OCI-LY3 (cell line): ENCODE measurements around the gene ENPP1.

Experiments
- H2AFZ ChIP-seq: fragments of 200-600, 300-600 bp; shearing (Covaris generic); 2 replicates; pipeline ENCODE4 v1.6.0; 2014; ENCODE audit warnings: antibody characterized with exemption, low read depth, low read length
- H3K27ac ChIP-seq: fragments of 200-600, 300-600 bp; sonication (generic); 2 replicates; pipeline ENCODE4 v1.5.1; 2014; ENCODE audit warnings: mild to moderate bottlenecking, low read length, moderate library complexity, mixed read lengths
- H3K27me3 ChIP-seq: fragments of 200-600, 300-600 bp; sonication (generic); 2 replicates; pipeline ENCODE4 v1.6.1; 2014; ENCODE audit warnings: low read depth, low read length, mixed read lengths
- H3K36me3 ChIP-seq: fragments of 200-600, 300-600 bp; sonication (generic); replicated peaks from 2 replicates; pipeline ENCODE3; 2014; ENCODE audit warnings: low read depth, low read length, mixed read lengths
- H3K4me1 ChIP-seq: fragments of 300-600, 200-600 bp; sonication (generic); 2 replicates; pipeline ENCODE4 v1.6.1; 2014; ENCODE audit warnings: low read length, mixed read lengths
- H3K4me2 ChIP-seq: fragments of 200-600, 300-600 bp; sonication (generic); 2 replicates; pipeline ENCODE4 v1.6.1; 2014; ENCODE audit warnings: low read length, mixed read lengths
- H3K4me3 ChIP-seq: fragments of 300-600, 200-600 bp; sonication (generic); 2 replicates; pipeline ENCODE4 v1.5.1; 2014; ENCODE audit warnings: antibody characterized with exemption, mild to moderate bottlenecking, low read length, moderate library complexity
- H3K79me2 ChIP-seq: fragments of 300-600, 200-600 bp; shearing (Covaris generic); 2 replicates; pipeline ENCODE4 v1.6.1; 2014; ENCODE audit warnings: mild to moderate bottlenecking, low read length, mixed read lengths
- H3K9ac ChIP-seq: fragments of 300-600, 200-600 bp; shearing (Covaris generic); 2 replicates; pipeline ENCODE4 v1.6.0; 2014; ENCODE audit warnings: mild to moderate bottlenecking, low read length, moderate library complexity
- H3K9me3 ChIP-seq: fragments of 200-600, 300-600 bp; shearing (Covaris generic); 2 replicates; pipeline ENCODE4 v1.6.1; 2014; ENCODE audit warnings: low read length, mixed read lengths; ENCODE audit not compliant: insufficient read depth
- H4K20me1 ChIP-seq: fragments of 200-600, 300-600 bp; sonication (generic); 2 replicates; pipeline ENCODE4 v1.6.1; 2016; ENCODE audit warnings: low read length, mixed read lengths; ENCODE audit not compliant: insufficient read depth
- CTCF ChIP-seq: fragments of 200-600, 300-600 bp; sonication (generic); IDR thresholded peaks from 2 replicates; pipeline ENCODE4 v1.5.1; 2014; ENCODE audit warnings: antibody characterized with exemption, low read length, low read depth
- EZH2phosphoT487 ChIP-seq: fragments of 200-600 bp; shearing (Covaris generic); IDR thresholded peaks from 2 replicates; pipeline ENCODE4 v1.6.1; 2018; ENCODE audit warnings: antibody characterized with exemption, mixed run types, low read depth

The ENPP1 gene

DNA sequence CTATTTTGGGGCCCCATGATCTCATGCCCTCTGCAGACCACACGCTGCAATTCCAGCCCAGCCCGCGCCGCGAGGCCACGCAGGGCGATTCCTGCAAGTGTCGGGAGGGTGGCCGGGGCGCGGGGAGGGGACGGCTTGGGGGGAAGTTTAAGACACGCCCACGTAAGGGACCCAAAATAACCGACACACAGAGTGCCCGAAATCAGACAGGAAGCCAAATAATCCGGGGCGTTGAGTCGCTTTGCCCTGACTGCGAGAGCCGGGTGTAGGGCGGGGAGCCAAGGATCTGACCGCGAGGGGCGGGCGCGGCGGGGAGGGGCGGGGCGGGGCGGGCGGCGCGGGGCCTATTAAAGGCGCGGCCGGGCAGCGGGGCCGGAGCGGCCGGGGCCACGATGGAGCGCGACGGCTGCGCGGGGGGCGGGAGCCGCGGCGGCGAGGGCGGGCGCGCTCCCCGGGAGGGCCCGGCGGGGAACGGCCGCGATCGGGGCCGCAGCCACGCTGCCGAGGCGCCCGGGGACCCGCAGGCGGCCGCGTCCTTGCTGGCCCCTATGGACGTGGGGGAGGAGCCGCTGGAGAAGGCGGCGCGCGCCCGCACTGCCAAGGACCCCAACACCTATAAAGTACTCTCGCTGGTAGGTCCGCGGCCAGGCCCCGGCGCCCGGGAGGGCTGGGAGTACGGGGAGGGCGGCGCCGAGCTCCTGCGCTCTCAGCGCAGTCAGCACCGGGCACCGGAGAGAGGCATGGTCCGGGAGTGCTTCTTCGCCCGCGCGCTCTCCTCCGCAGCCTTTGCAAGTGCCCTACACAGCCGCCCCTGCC lies at the start of gene ENPP1:
Gene ENPP1 (plus strand): TSS at position 377 of the 816 bp plus-strand sequence. CDS start 16 bp downstream, at position 393.
- H3K4me1 ChIP-seq: 0 out of 2 replicates have a peak, but pooled peaks cover 4% of the 10 kb centered on the region
- peaks cover 28% of the 10 kb centered on the region for H3K27me3 ChIP-seq
- H3K9ac ChIP-seq: peak within 1 kb of the TSS; percentile 32; the same call in 1 of the 2 replicates
- H3K4me3 ChIP-seq: peak within 1 kb of the TSS; percentile 85
- H3K9me3 ChIP-seq: no peaks in the 10 kb centered on the region
- TF ChIP-seq CTCF: no peak
- TF ChIP-seq EZH2phosphoT487: no peak
- H4K20me1 ChIP-seq: no peaks in the 10 kb centered on the region
- no peaks in the 10 kb centered on the region for H3K36me3 ChIP-seq
- no peak within 1 kb of the TSS for H3K27ac ChIP-seq
- H2AFZ ChIP-seq: peak within 1 kb of the TSS; percentile 53; the same call in 1 of the 2 replicates
- H3K4me2 ChIP-seq: peak within 1 kb of the TSS; percentile 90
- no peaks in the 10 kb centered on the region for H3K79me2 ChIP-seq

DNA sequence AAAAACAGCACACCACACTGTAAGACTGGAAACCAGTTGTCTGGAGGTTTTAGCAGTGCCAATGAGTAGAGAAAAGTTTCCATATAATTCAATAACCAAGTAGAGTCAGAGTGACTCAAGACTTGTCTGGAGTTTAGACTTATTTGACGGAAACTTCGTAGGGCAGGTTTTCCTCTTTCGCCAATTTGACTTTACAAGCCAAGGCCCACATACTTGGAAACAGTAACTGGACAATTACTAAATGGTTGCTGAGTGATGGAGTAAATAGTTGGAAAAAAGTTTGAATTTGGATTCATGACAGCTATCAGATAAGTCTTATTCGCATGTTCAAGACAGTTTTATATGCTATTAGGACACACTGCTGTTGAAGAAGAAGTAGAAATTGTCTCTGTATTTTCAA lies 48.9 kb upstream of the ENPP1 start:
- no peak overlapping the region for H3K4me3 ChIP-seq
- no peaks in the 10 kb centered on the region for H3K4me1 ChIP-seq
- H3K9me3 ChIP-seq: no peaks in the 10 kb centered on the region
- H3K27me3 ChIP-seq: no peaks in the 10 kb centered on the region
- no peaks in the 10 kb centered on the region for H3K79me2 ChIP-seq
- no peak overlapping the region for H2AFZ ChIP-seq
- H3K36me3 ChIP-seq: no peaks in the 10 kb centered on the region
- no peaks in the 10 kb centered on the region for H4K20me1 ChIP-seq
- H3K27ac ChIP-seq: no peak overlapping the region
- H3K9ac ChIP-seq: no peak overlapping the region
- TF ChIP-seq CTCF: no peak
- TF ChIP-seq EZH2phosphoT487: no peak
- H3K4me2 ChIP-seq: no peak overlapping the region

GRCh38 chr6:131761060-131761761 lies 46.6 kb upstream of the ENPP1 start:
- Histone ChIP-seq H3K9ac (no peak overlapping the region), H3K27ac (no peak overlapping the region), H3K36me3 (no peaks in the 10 kb centered on the region), H4K20me1 (no peaks in the 10 kb centered on the region), H3K4me1 (no peaks in the 10 kb centered on the region), H3K4me3 (no peak overlapping the region), H3K9me3 (no peaks in the 10 kb centered on the region), H2AFZ (no peak overlapping the region), H3K4me2 (no peak overlapping the region), H3K27me3 (no peaks in the 10 kb centered on the region), H3K79me2 (no peaks in the 10 kb centered on the region)
- TF ChIP-seq CTCF: no peak
- no peak for TF ChIP-seq EZH2phosphoT487

GRCh38 chr6:131761762-131762067 lies 46.1 kb upstream of the ENPP1 start:
- no peak overlapping the region for H3K27ac ChIP-seq

More at GRCh38 chr6:131761762-131762067, 46.1 kb upstream of the ENPP1 start:
- Histone ChIP-seq H3K9me3 (no peaks in the 10 kb centered on the region), H3K27me3 (no peaks in the 10 kb centered on the region), H4K20me1 (no peaks in the 10 kb centered on the region), H3K4me1 (no peaks in the 10 kb centered on the region), H3K9ac (no peak overlapping the region), H3K4me2 (no peak overlapping the region), H3K4me3 (no peak overlapping the region), H2AFZ (no peak overlapping the region), H3K79me2 (no peaks in the 10 kb centered on the region), H3K36me3 (no peaks in the 10 kb centered on the region)
- TF ChIP-seq CTCF (no peak), EZH2phosphoT487 (no peak)
